Rectal smooth muscle tissue (tissue), 1 donor: Measurements from ENCODE around the gene PRRT2.

ENCODE experiments used
- H3K27ac ChIP-seq: one replicate; pipeline ENCODE4 v1.7.0; 2013; ENCODE audit warnings: low read depth, low read length, inconsistent platforms
- H3K27me3 ChIP-seq: one replicate; pipeline ENCODE4 v1.7.0; 2013; ENCODE audit warnings: low read length; ENCODE audit not compliant: control insufficient read depth, insufficient read depth
- H3K36me3 ChIP-seq: one replicate; pipeline ENCODE4 v1.7.0; 2013; ENCODE audit warnings: low read length; ENCODE audit not compliant: control insufficient read depth, insufficient read depth
- H3K4me1 ChIP-seq: one replicate; pipeline ENCODE4 v1.7.0; 2013; ENCODE audit warnings: low read length; ENCODE audit not compliant: control insufficient read depth, insufficient read depth
- H3K4me3 ChIP-seq: one replicate; pipeline ENCODE4 v1.7.0; 2013; ENCODE audit warnings: low read length
- H3K9ac ChIP-seq: one replicate; pipeline ENCODE4 v1.7.0; 2013; ENCODE audit warnings: low read length

PRRT2 gene

GRCh38 chr16:29854520-29855100 lies 42.6 kb downstream of the PRRT2 start:
- Histone ChIP-seq H3K4me3 (no peak overlapping the region), H3K4me1 (no peaks in the 10 kb centered on the region), H3K9ac (no peak overlapping the region), H3K27ac (no peak overlapping the region), H3K36me3 (peaks cover 11% of the 10 kb centered on the region), H3K27me3 (no peaks in the 10 kb centered on the region)

- peaks cover 2% of the 10 kb centered on the region for H3K4me1 ChIP-seq
- no peak overlapping the region for H3K4me3 ChIP-seq
- H3K27ac ChIP-seq: no peak overlapping the region
- H3K36me3 ChIP-seq: peaks cover 24% of the 10 kb centered on the region
- H3K9ac ChIP-seq: no peak overlapping the region
- no peaks in the 10 kb centered on the region for H3K27me3 ChIP-seq
Measured at GRCh38 chr16:29857133-29857760, 45.3 kb downstream of the PRRT2 start.

GRCh38 chr16:29858149-29858849 lies 46.3 kb downstream of the PRRT2 start:
- H3K4me3 ChIP-seq: no peak overlapping the region
- peaks cover 2% of the 10 kb centered on the region for H3K4me1 ChIP-seq
- no peak overlapping the region for H3K27ac ChIP-seq
- no peak overlapping the region for H3K9ac ChIP-seq
- no peaks in the 10 kb centered on the region for H3K27me3 ChIP-seq
- H3K36me3 ChIP-seq: peaks cover 24% of the 10 kb centered on the region

- Histone ChIP-seq H3K4me3 (no peak overlapping the region), H3K4me1 (peaks cover 2% of the 10 kb centered on the region), H3K27ac (no peak overlapping the region), H3K27me3 (no peaks in the 10 kb centered on the region), H3K36me3 (peaks cover 24% of the 10 kb centered on the region), H3K9ac (no peak overlapping the region)
Measured at GRCh38 chr16:29858974-29859373, 47.0 kb downstream of the PRRT2 start.

GRCh38 chr16:29860218-29860617 lies 48.2 kb downstream of the PRRT2 start:
- H3K9ac ChIP-seq: no peak overlapping the region
- H3K4me1 ChIP-seq: peaks cover 2% of the 10 kb centered on the region
- H3K36me3 ChIP-seq: peaks cover 24% of the 10 kb centered on the region
- no peaks in the 10 kb centered on the region for H3K27me3 ChIP-seq
- no peak overlapping the region for H3K4me3 ChIP-seq
- H3K27ac ChIP-seq: no peak overlapping the region

GRCh38 chr16:29862383-29862883 lies 50.4 kb downstream of the PRRT2 start:
- Histone ChIP-seq H3K27ac (peak overlapping the region; percentile 89), H3K4me1 (peaks cover 2% of the 10 kb centered on the region), H3K4me3 (peak overlapping the region; percentile 89), H3K36me3 (peaks cover 24% of the 10 kb centered on the region), H3K27me3 (no peaks in the 10 kb centered on the region), H3K9ac (peak overlapping the region; percentile 29)

GRCh38 chr16:29862884-29863668 lies 51.1 kb downstream of the PRRT2 start, which contains the start of gene CDIPT:
CDIPT (minus strand) TSS chr16:29863226; CDS start chr16:29862857, 369 bp downstream.
- peak within 1 kb of the TSS; percentile 29 for H3K9ac ChIP-seq
- peak within 1 kb of the TSS; percentile 89 for H3K4me3 ChIP-seq
- H3K4me1 ChIP-seq: peaks cover 2% of the 10 kb centered on the region
- H3K27me3 ChIP-seq: no peaks in the 10 kb centered on the region
- peaks cover 24% of the 10 kb centered on the region for H3K36me3 ChIP-seq
- peak within 1 kb of the TSS; percentile 89 for H3K27ac ChIP-seq

- H3K9ac ChIP-seq: no peak overlapping the region
- H3K4me1 ChIP-seq: peaks cover 2% of the 10 kb centered on the region
- H3K27ac ChIP-seq: peak overlapping the region; percentile 89
Measured at GRCh38 chr16:29863669-29863984, 51.6 kb downstream of the PRRT2 start.

GRCh38 chr16:29864205-29864604 lies 52.2 kb downstream of the PRRT2 start:
- no peak overlapping the region for H3K27ac ChIP-seq
- peaks cover 2% of the 10 kb centered on the region for H3K4me1 ChIP-seq
- H3K36me3 ChIP-seq: peaks cover 16% of the 10 kb centered on the region
- H3K9ac ChIP-seq: no peak overlapping the region
- no peaks in the 10 kb centered on the region for H3K27me3 ChIP-seq
- H3K4me3 ChIP-seq: no peak overlapping the region

More at GRCh38 chr16:29863669-29863984, 51.6 kb downstream of the PRRT2 start:
- Histone ChIP-seq H3K4me3 (peak overlapping the region; percentile 89), H3K36me3 (peaks cover 21% of the 10 kb centered on the region), H3K27me3 (no peaks in the 10 kb centered on the region)
